Activated CD4-positive, alpha-beta memory T cell treated with anti-CD3 and anti-CD28 coated beads for 36 hours (primary cell): ENCODE data around the gene CDIP1. TPM values are rescaled to one million over a fixed set of nuclear protein-coding genes. Genes with fewer than 3 reads are reported as not detected.
A peak's percentile ranks its signal among the peaks of the same experiment; 100 is the strongest.
"Not testable (repeated sequence)": the region's sequence is repeated elsewhere in the genome, so short reads cannot be mapped to it uniquely, and the experiment has no call there.

Experiments used
- CTCF ChIA-PET: fragments of 350-600 bp; sonication (Branson Sonifier 250); formaldehyde crosslinking; loops from one replicate; lab custom pipeline; 2021; ENCODE audit warnings: antibody characterized with exemption, inconsistent platforms; lab: Charles Lee
- POLR2A ChIA-PET: fragments of 350-600 bp; sonication (Branson Sonifier 250); formaldehyde crosslinking; loops from one replicate; lab custom pipeline; 2021; ENCODE audit warnings: antibody characterized with exemption; lab: Charles Lee
- DNase-seq: peaks from one replicate; pipeline ENCODE4 v3.0.0-alpha.2; 2020
- H3K27ac Mint-ChIP-seq: one replicate; pipeline ENCODE4 v1.8.0; 2021; ENCODE audit warnings: mixed read lengths
- H3K27me3 Mint-ChIP-seq: one replicate; pipeline ENCODE4 v1.8.0; 2021; ENCODE audit warnings: mixed read lengths
- H3K36me3 Mint-ChIP-seq: one replicate; pipeline ENCODE4 v1.8.0; 2021; ENCODE audit warnings: mixed read lengths
- H3K4me1 Mint-ChIP-seq: one replicate; pipeline ENCODE4 v1.8.0; 2021; ENCODE audit warnings: low read depth, mixed read lengths
- H3K4me3 Mint-ChIP-seq: one replicate; pipeline ENCODE4 v1.8.0; 2021; ENCODE audit warnings: mild to moderate bottlenecking, mixed read lengths
- H3K9me3 Mint-ChIP-seq: one replicate; pipeline ENCODE4 v1.8.0; 2021; ENCODE audit warnings: mixed read lengths
- intact Hi-C: fragments of 100-400 bp; cut with micrococcal nuclease; formaldehyde crosslinking; loops from one replicate; pipeline ENCODE4 v1.15.1; 2023
- total RNA-seq, 2 experiments: library from RNA; stranded (reverse); gene quantifications; one replicate each; pipeline ENCODE4 v1.2.3, GENCODE V29; 2021

The CDIP1 gene
- total RNA-seq = 10 to 100 TPM; 25.7 to 27.5 TPM

DNA sequence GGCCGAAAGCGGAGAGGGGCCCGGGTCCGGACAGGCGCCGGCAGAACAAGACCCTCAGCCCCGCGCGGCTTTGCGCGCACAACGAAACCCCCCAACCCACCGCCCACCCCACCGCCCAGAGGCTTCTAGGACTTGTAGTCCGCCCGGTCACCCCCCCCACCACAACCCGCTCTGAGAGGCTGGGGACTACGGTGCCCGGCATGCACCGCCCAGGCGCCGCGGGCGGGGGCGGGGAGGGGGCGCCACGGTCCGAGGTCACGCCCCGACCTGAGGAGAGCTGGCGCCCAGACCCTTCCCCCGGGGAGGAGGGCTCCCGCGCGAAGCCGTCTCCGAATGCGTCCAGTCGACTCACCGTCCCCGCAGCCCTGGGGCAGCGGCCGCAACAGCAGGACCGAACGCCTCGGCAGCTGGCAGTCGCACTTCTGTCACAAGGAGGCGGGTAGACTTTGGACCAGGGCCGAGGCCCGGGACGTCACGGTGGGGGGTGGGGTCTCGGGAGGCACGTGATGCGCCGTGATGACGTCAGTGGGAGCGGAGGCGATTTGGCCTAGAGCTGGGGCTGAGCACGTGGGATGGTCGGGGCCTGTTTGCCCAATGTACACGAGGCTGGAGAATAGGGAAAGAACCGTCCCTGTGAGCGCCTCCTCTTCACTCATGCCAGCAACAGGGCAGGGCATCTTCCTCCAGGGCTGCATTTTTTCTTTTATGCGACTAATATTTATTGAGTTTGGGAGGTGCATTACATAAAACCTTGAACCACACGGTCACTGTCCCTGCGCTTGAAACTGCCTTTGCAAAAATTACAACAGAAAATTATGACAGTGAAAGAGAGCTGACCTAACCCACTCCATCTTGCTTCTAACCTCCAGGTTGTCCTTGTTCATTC is at the start of gene CDIP1:
Gene CDIP1 (minus strand): TSS at position 424 of the 886 bp plus-strand sequence. CDS start 24,643 bp downstream, outside the sequence.
- H3K27ac Mint-ChIP-seq = peak within 1 kb of the TSS; percentile 12
- H3K4me1 Mint-ChIP-seq = peaks cover 33% of the 10 kb centered on the region
- peaks cover 11% of the 10 kb centered on the region for H3K9me3 Mint-ChIP-seq
- DNase-seq = peak; percentile 99
- intact Hi-C loops = loop anchor here (1.0 to 5.0 kb wide), 5 partner anchors 9 to 126 kb away; partner anchors contain the start of genes DNAJA3 and HMOX2
- peaks cover 8% of the 10 kb centered on the region for H3K36me3 Mint-ChIP-seq
- peak within 1 kb of the TSS; percentile 72 for H3K4me3 Mint-ChIP-seq
- ChIA-PET POLR2A (interaction anchor here (0.8 to 1.1 kb wide), 7 partner anchors 9 to 228 kb away, joined by 3 to 4 read pairs (median 3); partner anchors contain the start of genes CORO7 and MGRN1), CTCF (interaction anchor here (0.6 to 2.8 kb wide), 6 partner anchors 9 to 138 kb away, joined by 3 to 25 read pairs (median 4); no protein-coding TSS in a partner anchor)
- no peaks in the 10 kb centered on the region for H3K27me3 Mint-ChIP-seq

DNA sequence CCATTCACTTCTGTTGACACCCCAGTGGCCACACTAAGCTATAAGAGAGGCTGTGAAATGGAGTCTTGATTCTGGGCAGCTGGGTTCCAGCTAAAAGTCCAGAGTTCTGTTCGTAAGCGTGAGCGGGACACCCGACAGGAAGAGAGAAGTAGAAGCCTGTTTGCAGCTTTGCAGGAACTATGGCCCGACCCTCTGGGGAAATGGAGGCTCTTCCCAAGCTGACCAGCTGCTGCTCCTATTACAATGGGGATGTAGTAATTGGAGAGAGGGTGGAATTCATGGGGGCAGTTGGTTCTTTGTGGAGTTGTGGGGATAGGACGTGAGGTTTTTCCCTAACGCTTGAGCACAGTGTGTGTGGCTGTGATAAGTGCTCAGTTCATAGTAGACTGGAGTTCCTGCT is 47.7 kb upstream of the CDIP1 start:
- intact Hi-C loops = no loop called here
- peaks cover 4% of the 10 kb centered on the region for H3K9me3 Mint-ChIP-seq
- POLR2A ChIA-PET = no interaction called here
- no peak overlapping the region for H3K27ac Mint-ChIP-seq
- H3K4me1 Mint-ChIP-seq = peaks cover 3% of the 10 kb centered on the region
- H3K27me3 Mint-ChIP-seq = peaks cover 5% of the 10 kb centered on the region
- no peaks in the 10 kb centered on the region for H3K36me3 Mint-ChIP-seq
- no peak overlapping the region for H3K4me3 Mint-ChIP-seq
- no peak for DNase-seq
- CTCF ChIA-PET = interaction anchor here (0.8 to 4.9 kb wide), 13 partner anchors 9 to 108 kb away, joined by 3 to 84 read pairs (median 4); no protein-coding TSS in a partner anchor

DNA sequence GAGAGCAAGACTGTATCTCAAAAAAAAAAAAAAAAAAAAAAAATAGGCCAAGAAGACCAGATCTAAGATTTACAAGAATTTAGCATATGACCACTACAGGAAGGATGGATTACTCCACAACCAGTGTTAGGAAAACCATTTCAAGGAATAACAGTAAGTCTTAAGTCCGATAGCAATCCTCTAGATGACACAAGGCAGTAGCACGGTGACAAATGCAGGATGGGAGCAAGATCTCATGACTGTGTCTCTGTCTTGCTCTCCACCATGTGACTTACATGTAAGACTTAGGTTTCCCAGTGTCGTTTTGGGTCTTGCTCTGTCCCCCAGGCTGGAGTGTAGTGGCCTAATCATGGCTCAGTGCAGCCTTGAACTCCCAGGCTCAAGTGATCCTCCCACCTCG is 45.3 kb upstream of the CDIP1 start:
- CTCF ChIA-PET = interaction anchor here (0.7 to 4.9 kb wide), 3 partner anchors 12 to 77 kb away, joined by 3 to 84 read pairs (median 5); no protein-coding TSS in a partner anchor
- no peak overlapping the region for H3K4me3 Mint-ChIP-seq

DNA sequence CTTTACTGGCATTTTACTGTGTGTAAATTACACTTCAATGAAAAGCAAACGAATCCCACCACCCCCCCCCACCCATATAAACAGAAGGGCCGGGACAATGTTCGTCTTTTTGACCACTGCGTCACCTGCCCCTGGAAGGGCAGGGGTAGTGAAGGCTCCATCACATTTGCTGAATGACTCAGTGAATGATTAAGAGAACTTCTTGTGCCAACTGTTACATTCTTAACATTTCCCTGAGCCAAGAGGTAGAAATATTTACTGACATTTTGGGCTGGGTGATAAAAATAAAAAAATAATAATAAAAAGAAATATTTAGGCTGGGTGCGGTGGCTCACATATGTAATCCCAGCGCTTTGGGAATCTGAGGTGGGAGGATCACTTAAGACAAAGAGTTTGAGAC is 41.7 kb upstream of the CDIP1 start:
- Mint-ChIP-seq H3K4me3 (no peak overlapping the region), H3K27me3 (no peaks in the 10 kb centered on the region), H3K36me3 (no peaks in the 10 kb centered on the region), H3K9me3 (no peaks in the 10 kb centered on the region), H3K27ac (no peak overlapping the region), H3K4me1 (no peaks in the 10 kb centered on the region)
- ChIA-PET CTCF (no interaction called here), POLR2A (no interaction called here)
- intact Hi-C loops = no loop called here
- DNase-seq = no peak

More for the DNA sequence above, 45.3 kb upstream of the CDIP1 start:
- Mint-ChIP-seq H3K27me3 (peaks cover 5% of the 10 kb centered on the region), H3K9me3 (peaks cover 4% of the 10 kb centered on the region), H3K36me3 (no peaks in the 10 kb centered on the region), H3K4me1 (peaks cover 3% of the 10 kb centered on the region), H3K27ac (no peak overlapping the region)
- intact Hi-C loops = no loop called here
- POLR2A ChIA-PET = no interaction called here
- DNase-seq = no peak

- intact Hi-C loops = no loop called here
- ChIA-PET POLR2A (no interaction called here), CTCF (no interaction called here)
- Mint-ChIP-seq H3K4me1 (no peaks in the 10 kb centered on the region), H3K27me3 (no peaks in the 10 kb centered on the region), H3K27ac (no peak overlapping the region), H3K4me3 (no peak overlapping the region), H3K36me3 (no peaks in the 10 kb centered on the region), H3K9me3 (no peaks in the 10 kb centered on the region)
- no peak for DNase-seq
These were observed 40.5 kb upstream of the CDIP1 start for GRCh38 chr16:4578961-4579530.

DNA sequence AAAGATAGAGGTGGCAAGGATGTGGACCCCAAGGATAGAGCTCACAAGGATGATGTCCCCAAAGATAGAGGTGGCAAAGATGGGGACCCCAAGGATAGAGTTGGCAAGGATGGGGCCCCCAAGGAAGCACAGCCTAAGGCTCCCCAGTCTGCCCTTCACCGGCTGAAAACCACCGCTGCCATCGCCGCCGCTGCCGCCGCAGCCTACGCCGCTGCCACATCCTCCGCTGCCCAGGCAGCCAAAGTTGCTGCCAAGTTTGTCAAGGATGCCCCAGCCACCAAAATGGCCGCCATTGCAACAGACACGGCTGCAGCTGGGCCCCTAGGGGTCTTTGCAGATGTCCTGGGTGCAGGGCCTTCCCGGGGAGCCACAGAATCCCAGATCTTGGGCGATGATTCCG is 37.4 kb upstream of the CDIP1 start:
- DNase-seq = no peak
- Mint-ChIP-seq H3K27me3 (no peaks in the 10 kb centered on the region), H3K4me1 (no peaks in the 10 kb centered on the region), H3K36me3 (no peaks in the 10 kb centered on the region), H3K27ac (no peak overlapping the region), H3K4me3 (no peak overlapping the region), H3K9me3 (no peaks in the 10 kb centered on the region)
- POLR2A ChIA-PET = no interaction called here
- intact Hi-C loops = no loop called here
- CTCF ChIA-PET = interaction anchor here (1.7 kb wide), 1 partner anchor 69 kb away, joined by 8 read pairs; no protein-coding TSS in a partner anchor

- POLR2A ChIA-PET = no interaction called here
- H3K36me3 Mint-ChIP-seq = no peaks in the 10 kb centered on the region
- H3K4me1 Mint-ChIP-seq = no peaks in the 10 kb centered on the region
- no peaks in the 10 kb centered on the region for H3K27me3 Mint-ChIP-seq
- no peak overlapping the region for H3K4me3 Mint-ChIP-seq
- CTCF ChIA-PET = interaction anchor here (1.0 to 1.7 kb wide), 2 partner anchors 11 to 68 kb away, joined by 3 to 8 read pairs; no protein-coding TSS in a partner anchor
- H3K27ac Mint-ChIP-seq = no peak overlapping the region
- no peak for DNase-seq
- H3K9me3 Mint-ChIP-seq = no peaks in the 10 kb centered on the region
- intact Hi-C loops = no loop called here
These were observed 36.5 kb upstream of the CDIP1 start for GRCh38 chr16:4574919-4575705.

DNA sequence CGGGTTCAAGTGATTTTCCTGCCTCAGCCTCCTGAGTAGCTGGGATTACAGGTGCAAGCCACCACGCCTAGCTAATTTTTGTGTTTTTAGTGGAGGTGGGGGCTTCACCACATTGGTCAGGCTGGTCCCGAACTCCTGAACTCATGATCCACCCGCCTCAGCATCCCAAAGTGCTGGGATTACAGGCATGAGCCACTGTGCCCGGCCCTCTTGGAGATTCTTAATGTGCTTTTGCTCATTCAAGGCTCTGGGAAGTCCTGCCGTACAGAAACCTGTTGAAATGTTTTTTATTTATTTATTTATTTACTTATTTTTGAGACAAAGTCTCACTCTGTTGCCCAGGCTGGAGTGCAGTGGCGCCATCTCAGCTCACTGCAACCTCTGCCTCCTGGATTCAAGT is 35.4 kb upstream of the CDIP1 start:
- H3K9me3 Mint-ChIP-seq, H3K36me3 Mint-ChIP-seq, POLR2A ChIA-PET, H3K4me3 Mint-ChIP-seq, intact Hi-C loops, H3K4me1 Mint-ChIP-seq, H3K27ac Mint-ChIP-seq, DNase-seq, H3K27me3 Mint-ChIP-seq: not testable (repeated sequence)
- CTCF ChIA-PET = interaction anchor here (0.8 to 1.7 kb wide), 3 partner anchors 8 to 12 kb away, joined by 3 to 6 read pairs (median 4); no protein-coding TSS in a partner anchor

DNA sequence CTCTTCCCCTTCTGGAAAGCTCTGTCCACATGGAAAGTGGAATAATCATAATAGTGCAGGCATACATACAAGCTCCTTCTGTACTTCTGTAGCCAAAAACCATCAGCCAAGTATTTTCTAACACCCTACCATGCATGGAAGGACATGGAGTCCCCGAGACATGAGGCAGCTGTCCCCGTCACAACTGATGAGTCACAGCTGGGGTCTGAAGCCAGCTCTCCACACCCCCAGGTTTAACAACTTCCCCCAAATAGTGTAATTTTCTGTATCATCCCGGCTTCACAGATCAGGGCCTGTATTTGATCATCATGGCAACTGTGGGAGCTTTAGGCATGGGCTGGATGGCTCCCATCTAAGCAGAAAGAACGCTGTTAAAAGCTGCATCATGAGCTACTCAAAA is 34.1 kb upstream of the CDIP1 start:
- POLR2A ChIA-PET = no interaction called here
- H3K36me3 Mint-ChIP-seq = no peaks in the 10 kb centered on the region
- no peak overlapping the region for H3K27ac Mint-ChIP-seq
- no peaks in the 10 kb centered on the region for H3K4me1 Mint-ChIP-seq
- no peaks in the 10 kb centered on the region for H3K9me3 Mint-ChIP-seq
- no peaks in the 10 kb centered on the region for H3K27me3 Mint-ChIP-seq
- no peak for DNase-seq
- CTCF ChIA-PET = interaction anchor here (1.1 to 1.7 kb wide), 2 partner anchors 12 to 13 kb away, joined by 4 to 6 read pairs; no protein-coding TSS in a partner anchor
- no peak overlapping the region for H3K4me3 Mint-ChIP-seq
- intact Hi-C loops = no loop called here

- Mint-ChIP-seq H3K9me3 (no peaks in the 10 kb centered on the region), H3K4me3 (no peak overlapping the region), H3K36me3 (no peaks in the 10 kb centered on the region), H3K27me3 (no peaks in the 10 kb centered on the region), H3K27ac (no peak overlapping the region), H3K4me1 (peaks cover 11% of the 10 kb centered on the region)
- intact Hi-C loops = no loop called here
- DNase-seq = no peak
- ChIA-PET POLR2A (no interaction called here), CTCF (no interaction called here)
These were observed 32.2 kb upstream of the CDIP1 start for GRCh38 chr16:4570688-4571321.

DNA sequence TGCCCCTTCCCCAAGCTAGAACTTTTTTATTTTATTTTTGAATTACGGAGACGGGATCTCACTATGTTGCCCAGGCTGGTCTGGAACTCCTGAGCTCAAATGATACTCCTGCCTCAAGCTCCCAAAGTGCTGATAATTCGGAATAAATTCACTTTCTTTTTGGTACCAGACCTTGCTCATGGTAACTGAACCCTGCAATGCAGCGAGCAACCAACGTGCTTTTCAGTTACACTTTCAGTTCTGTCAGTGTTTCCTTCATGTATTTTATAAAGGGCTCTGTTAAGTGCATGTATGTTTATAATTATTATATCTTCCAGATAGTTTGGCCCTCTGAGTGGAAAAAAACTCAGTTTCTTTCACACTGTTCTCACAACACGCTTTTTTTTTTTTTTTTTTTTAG is 31.5 kb upstream of the CDIP1 start:
- Mint-ChIP-seq H3K4me1 (peaks cover 11% of the 10 kb centered on the region), H3K27me3 (no peaks in the 10 kb centered on the region), H3K9me3 (no peaks in the 10 kb centered on the region), H3K27ac (no peak overlapping the region), H3K36me3 (no peaks in the 10 kb centered on the region), H3K4me3 (no peak overlapping the region)
- POLR2A ChIA-PET = no interaction called here
- intact Hi-C loops = no loop called here
- CTCF ChIA-PET = no interaction called here
- no peak for DNase-seq
